SK-N-SH treated with all-trans-retinoic acid at 6 μM for 48 hours (cell line): ENCODE measurements around the gene GRK3.

ENCODE experiments used
- ARNTL ChIP-seq: fragments of 450-650 bp; formaldehyde crosslinking; IDR thresholded peaks from 2 replicates; pipeline ENCODE4 v1.5.0; 2020; ENCODE audit warnings: low read depth, mild to moderate bottlenecking, moderate library complexity, borderline replicate concordance
- CSDC2 ChIP-seq: fragments of 250-450 bp; sonication (Bioruptor Pico); IDR thresholded peaks from 2 replicates; pipeline ENCODE4 v1.5.0; 2020; ENCODE audit warnings: mild to moderate bottlenecking, moderate library complexity
- ISL1 ChIP-seq: fragments of 250-450 bp; sonication (Bioruptor Pico); IDR thresholded peaks from 2 replicates; pipeline ENCODE4 v2.1.2; 2022; ENCODE audit warnings: mild to moderate bottlenecking, moderate library complexity
- ZFP30 ChIP-seq: fragments of 450-650 bp; formaldehyde crosslinking; IDR thresholded peaks from 2 replicates; pipeline ENCODE4 v1.5.0; 2022; ENCODE audit warnings: mild to moderate bottlenecking, moderate library complexity

DNA sequence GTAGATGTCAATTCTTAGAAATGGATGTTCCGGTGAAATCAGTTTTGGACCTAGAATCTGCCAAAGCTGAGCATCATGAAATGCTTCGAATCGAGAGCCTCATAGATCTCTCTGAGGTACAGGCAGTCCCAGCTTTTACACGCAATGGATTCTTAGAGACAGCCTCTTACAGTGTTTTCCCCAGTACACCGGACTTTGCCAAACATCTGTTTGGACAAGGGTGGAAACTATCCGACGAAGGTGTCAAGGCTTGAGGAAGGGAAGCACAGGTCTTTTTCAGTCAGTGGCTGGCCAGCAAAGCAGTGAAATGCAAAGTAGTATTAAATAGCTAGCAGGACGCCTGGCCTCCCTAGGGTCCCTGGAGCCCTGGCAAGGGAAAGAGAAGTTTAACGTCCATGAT lies 4.9 kb downstream of the GRK3 start:
- no peak for TF ChIP-seq CSDC2 (CRISPR knock-in tag)
- TF ChIP-seq ARNTL (CRISPR knock-in tag) = no peak
- no peak for TF ChIP-seq ZFP30 (CRISPR knock-in tag)
- TF ChIP-seq ISL1 (CRISPR knock-in tag) = no peak
